Right atrium auricular region (tissue), 2 donors: ENCODE data around the gene NIT1. TPM values are rescaled to one million over a fixed set of nuclear protein-coding genes. Genes with fewer than 3 reads are reported as not detected.

Experiments
- DNase-seq: peaks from one replicate; pipeline ENCODE4 v3.0.0-alpha.2; 2019; ENCODE audit warnings: low spot score
- H3K27ac ChIP-seq, 2 donors: fragments of 200-600 bp; sonication (generic); 1 replicate in 1 of 2; 2 replicates in 1 of 2; pipeline ENCODE4 v1.5.1; 2016 to 2019
- H3K27me3 ChIP-seq, 2 donors: fragments of 200-600 bp; sonication (generic); one replicate each; pipeline versions ENCODE4 v1.5.1 to v1.6.0; 2017 to 2019
- H3K36me3 ChIP-seq: fragments of 200-600 bp; sonication (generic); one replicate; pipeline ENCODE4 v1.5.1; 2016
- H3K4me1 ChIP-seq, 2 donors: fragments of 200-600 bp; sonication (generic); one replicate each; pipeline versions ENCODE4 v1.5.1 to v1.6.0; 2017 to 2019
- H3K4me3 ChIP-seq, 2 donors: fragments of 200-600 bp; sonication (generic); 1 replicate in 1 of 2; 2 replicates in 1 of 2; pipeline ENCODE4 v1.5.1; 2017 to 2019; ENCODE audit warnings: mild to moderate bottlenecking in 1 of 2, moderate library complexity in 1 of 2
- H3K9me3 ChIP-seq, 2 donors: fragments of 200-600 bp; sonication (generic); one replicate each; pipeline ENCODE4 v1.5.1; 2019
- CTCF ChIP-seq, 2 donors: fragments of 200-600 bp; sonication (generic); IDR thresholded peaks; one replicate each; pipeline ENCODE4 v1.5.1; 2019; ENCODE audit warnings: antibody characterized with exemption in 2 of 2
- total RNA-seq, 2 donors: library from RNA; depleted of rRNA; stranded (reverse); fragments of >200 nt; gene quantifications; one replicate each; pipeline ENCODE4 v1.1.0, GENCODE V29; 2016

The NIT1 gene
- total RNA-seq, 2 donors from 2014 or later = 19.1 to 26.0 TPM

- Histone ChIP-seq H3K27ac (no peak overlapping the region), H3K9me3 (no peaks in the 10 kb centered on the region), H3K4me3 (no peak overlapping the region), H3K36me3 (no peaks in the 10 kb centered on the region), H3K27me3 (no peaks in the 10 kb centered on the region), H3K4me1 (no peaks in the 10 kb centered on the region)
- no peak for DNase-seq
- no peak for TF ChIP-seq CTCF (IDR thresholded peaks at IDR 0.05)
Observed at GRCh38 chr1:161086457-161086856, 31.4 kb upstream of the NIT1 start.

- TF ChIP-seq CTCF (IDR thresholded peaks at IDR 0.05) = no peak
Observed at GRCh38 chr1:161088587-161089110, 29.3 kb upstream of the NIT1 start.

GRCh38 chr1:161089251-161089924 is 28.5 kb upstream of the NIT1 start, which contains the start of gene NECTIN4:
NECTIN4 (minus strand) TSS chr1:161089558; CDS start chr1:161089296, 262 bp downstream.
- no peaks in the 10 kb centered on the region for H3K9me3 ChIP-seq
- no peak within 1 kb of the TSS for H3K4me3 ChIP-seq
- no peak for DNase-seq
- no peak for TF ChIP-seq CTCF (IDR thresholded peaks at IDR 0.05)
- H3K27ac ChIP-seq = no peak within 1 kb of the TSS
- H3K27me3 ChIP-seq = no peaks in the 10 kb centered on the region
- no peaks in the 10 kb centered on the region for H3K4me1 ChIP-seq
- no peaks in the 10 kb centered on the region for H3K36me3 ChIP-seq

More at GRCh38 chr1:161088587-161089110, 29.3 kb upstream of the NIT1 start:
- Histone ChIP-seq H3K36me3 (no peaks in the 10 kb centered on the region), H3K27ac (no peak overlapping the region), H3K27me3 (no peaks in the 10 kb centered on the region), H3K4me3 (no peak overlapping the region), H3K4me1 (no peaks in the 10 kb centered on the region), H3K9me3 (no peaks in the 10 kb centered on the region)
- no peak for DNase-seq

- no peaks in the 10 kb centered on the region for H3K9me3 ChIP-seq
- no peaks in the 10 kb centered on the region for H3K4me1 ChIP-seq
- H3K27me3 ChIP-seq = no peaks in the 10 kb centered on the region
- no peak overlapping the region for H3K4me3 ChIP-seq
- no peak for TF ChIP-seq CTCF (IDR thresholded peaks at IDR 0.05)
- DNase-seq = no peak
- H3K27ac ChIP-seq = no peak overlapping the region
- H3K36me3 ChIP-seq = no peaks in the 10 kb centered on the region
Observed at GRCh38 chr1:161089938-161090337, 28.0 kb upstream of the NIT1 start.

- no peaks in the 10 kb centered on the region for H3K4me1 ChIP-seq
- no peak for DNase-seq
- no peaks in the 10 kb centered on the region for H3K27me3 ChIP-seq
- no peak overlapping the region for H3K4me3 ChIP-seq
- no peak for TF ChIP-seq CTCF (IDR thresholded peaks at IDR 0.05)
- H3K9me3 ChIP-seq = no peaks in the 10 kb centered on the region
- no peaks in the 10 kb centered on the region for H3K36me3 ChIP-seq
- no peak overlapping the region for H3K27ac ChIP-seq
Observed at GRCh38 chr1:161090617-161091016, 27.3 kb upstream of the NIT1 start.
